ENCODE data around the gene LRRC14B. TPM values are rescaled to one million over a fixed set of nuclear protein-coding genes. Genes with fewer than 3 reads are reported as not detected.
"Not testable (repeated sequence)": the region's sequence is repeated elsewhere in the genome, so short reads cannot be mapped to it uniquely, and the experiment has no call there.

Gene LRRC14B
- total RNA-seq, 2 donors from 2014 or later, result not detected

DNA sequence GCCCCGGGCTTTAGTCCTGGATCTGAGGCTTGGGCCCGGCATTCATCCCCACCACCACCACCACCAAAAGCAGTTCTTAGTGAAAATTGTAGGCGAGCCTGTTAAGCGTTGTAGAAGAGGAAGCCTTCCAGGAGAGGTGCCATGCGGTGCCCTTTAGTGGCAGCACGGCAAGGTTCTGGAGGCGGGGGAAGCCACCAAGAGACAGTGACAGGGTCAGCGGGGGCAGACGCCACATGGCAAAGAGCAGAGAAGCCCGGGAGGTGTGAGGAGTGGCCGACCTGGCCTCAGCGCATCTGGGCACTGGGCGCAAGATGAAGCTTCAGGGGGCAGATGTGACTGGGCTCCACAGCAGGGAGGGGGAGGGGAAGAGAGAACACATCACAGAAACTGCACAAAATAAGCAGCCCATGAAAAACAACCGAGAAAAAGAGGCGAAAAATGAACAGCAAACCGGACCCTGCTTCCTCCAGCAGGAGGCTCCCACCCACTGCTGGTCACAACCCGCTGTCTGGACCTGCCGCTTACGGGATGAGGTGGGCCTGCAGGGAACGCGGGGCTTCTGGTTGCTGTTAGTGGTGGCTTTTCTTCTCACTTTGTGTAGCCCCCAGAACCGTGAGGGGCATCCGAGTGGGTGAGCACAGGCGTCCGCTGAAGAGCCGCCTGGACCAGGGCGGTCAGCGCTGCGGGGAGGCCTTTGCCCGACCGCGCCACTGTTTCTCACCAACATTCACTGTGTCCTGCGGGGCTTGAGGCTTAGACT is 4.3 kb downstream of the LRRC14B start:
- no peak overlapping the region for H3K27ac Mint-ChIP-seq
- TF ChIP-seq, protein P1, sequence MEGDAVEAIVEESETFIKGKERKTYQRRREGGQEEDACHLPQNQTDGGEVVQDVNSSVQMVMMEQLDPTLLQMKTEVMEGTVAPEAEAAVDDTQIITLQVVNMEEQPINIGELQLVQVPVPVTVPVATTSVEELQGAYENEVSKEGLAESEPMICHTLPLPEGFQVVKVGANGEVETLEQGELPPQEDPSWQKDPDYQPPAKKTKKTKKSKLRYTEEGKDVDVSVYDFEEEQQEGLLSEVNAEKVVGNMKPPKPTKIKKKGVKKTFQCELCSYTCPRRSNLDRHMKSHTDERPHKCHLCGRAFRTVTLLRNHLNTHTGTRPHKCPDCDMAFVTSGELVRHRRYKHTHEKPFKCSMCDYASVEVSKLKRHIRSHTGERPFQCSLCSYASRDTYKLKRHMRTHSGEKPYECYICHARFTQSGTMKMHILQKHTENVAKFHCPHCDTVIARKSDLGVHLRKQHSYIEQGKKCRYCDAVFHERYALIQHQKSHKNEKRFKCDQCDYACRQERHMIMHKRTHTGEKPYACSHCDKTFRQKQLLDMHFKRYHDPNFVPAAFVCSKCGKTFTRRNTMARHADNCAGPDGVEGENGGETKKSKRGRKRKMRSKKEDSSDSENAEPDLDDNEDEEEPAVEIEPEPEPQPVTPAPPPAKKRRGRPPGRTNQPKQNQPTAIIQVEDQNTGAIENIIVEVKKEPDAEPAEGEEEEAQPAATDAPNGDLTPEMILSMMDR (conservative IDR thresholded peaks at IDR 0.05), result peak; percentile 64
- no peak overlapping the region for H3K9ac ChIP-seq (ENCODE audit: extremely low read depth, low read length, poor library complexity, severe bottlenecking)
- H3K36me3 ChIP-seq (ENCODE audit: control insufficient read depth, insufficient read depth, low read length), result no peaks in the 10 kb centered on the region
- H3K9me3 Mint-ChIP-seq, result no peaks in the 10 kb centered on the region
- H3K36me3 Mint-ChIP-seq (ENCODE audit: low read depth), result peaks cover 2% of the 10 kb centered on the region
- no peak overlapping the region for H3K27ac ChIP-seq (ENCODE audit: low read depth, low read length)
- H3K4me1 Mint-ChIP-seq, result no peaks in the 10 kb centered on the region
- H3K9me3 ChIP-seq (ENCODE audit: control insufficient read depth, low read length), result no peaks in the 10 kb centered on the region
- DNase-seq, result no peak
- H3K4me1 ChIP-seq (ENCODE audit: control insufficient read depth, insufficient read depth, low read length), result no peaks in the 10 kb centered on the region
- H3K4me3 Mint-ChIP-seq, result no peak overlapping the region
- no peak overlapping the region for H3K4me3 ChIP-seq (ENCODE audit: low read length)
- H3K27me3 ChIP-seq (ENCODE audit: control insufficient read depth, insufficient read depth, low read length, poor library complexity, severe bottlenecking), result no peaks in the 10 kb centered on the region
- WGBS, 2 experiments (ENCODE audit: insufficient coverage in 1 of 2, insufficient read length in 1 of 2), result 85 to 87% methylated on average over 13 to 33 of the region's 33 CpGs
- H3K27me3 Mint-ChIP-seq (ENCODE audit: insufficient read depth), result no peaks in the 10 kb centered on the region

DNA sequence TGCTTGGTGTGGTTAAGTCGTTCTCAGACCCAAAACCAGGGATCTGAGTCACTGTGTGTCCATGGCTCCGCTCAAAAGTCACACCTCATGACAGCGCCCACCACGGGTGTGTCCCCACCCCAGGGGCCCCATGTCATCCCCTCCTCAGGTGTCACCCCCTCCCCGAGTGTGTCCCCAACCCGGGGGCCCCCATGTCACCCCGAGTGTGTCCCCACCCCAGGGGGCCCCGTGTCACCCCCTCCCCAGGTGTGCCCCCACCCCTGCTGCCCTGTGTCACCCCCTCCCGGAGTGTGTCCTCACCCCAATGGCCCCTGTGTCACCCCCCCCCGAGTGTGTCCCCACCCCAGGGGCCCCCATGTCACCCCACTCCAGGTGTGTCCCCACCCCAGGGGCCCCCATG is 5.1 kb downstream of the LRRC14B start:
- DNase-seq, result no peak
- no peaks in the 10 kb centered on the region for H3K9me3 ChIP-seq (ENCODE audit: control insufficient read depth, low read length)
- no peaks in the 10 kb centered on the region for H3K36me3 ChIP-seq (ENCODE audit: control insufficient read depth, insufficient read depth, low read length)
- no peak overlapping the region for H3K27ac Mint-ChIP-seq
- no peaks in the 10 kb centered on the region for H3K4me1 Mint-ChIP-seq
- no peaks in the 10 kb centered on the region for H3K9me3 Mint-ChIP-seq
- H3K9ac ChIP-seq (ENCODE audit: extremely low read depth, low read length, poor library complexity, severe bottlenecking), result no peak overlapping the region
- H3K27me3 ChIP-seq (ENCODE audit: control insufficient read depth, insufficient read depth, low read length, poor library complexity, severe bottlenecking), result no peaks in the 10 kb centered on the region
- H3K36me3 Mint-ChIP-seq (ENCODE audit: low read depth), result peaks cover 2% of the 10 kb centered on the region
- no peaks in the 10 kb centered on the region for H3K27me3 Mint-ChIP-seq (ENCODE audit: insufficient read depth)
- TF ChIP-seq, protein P1 (conservative IDR thresholded peaks at IDR 0.05), result no peak
- WGBS, 2 experiments (ENCODE audit: insufficient coverage in 1 of 2, insufficient read length in 1 of 2), result 93 to 100% methylated on average over 1 to 9 of the region's 10 CpGs
- no peak overlapping the region for H3K27ac ChIP-seq (ENCODE audit: low read depth, low read length)
- H3K4me3 ChIP-seq (ENCODE audit: low read length), result no peak overlapping the region
- no peaks in the 10 kb centered on the region for H3K4me1 ChIP-seq (ENCODE audit: control insufficient read depth, insufficient read depth, low read length)
- H3K4me3 Mint-ChIP-seq, result no peak overlapping the region

DNA sequence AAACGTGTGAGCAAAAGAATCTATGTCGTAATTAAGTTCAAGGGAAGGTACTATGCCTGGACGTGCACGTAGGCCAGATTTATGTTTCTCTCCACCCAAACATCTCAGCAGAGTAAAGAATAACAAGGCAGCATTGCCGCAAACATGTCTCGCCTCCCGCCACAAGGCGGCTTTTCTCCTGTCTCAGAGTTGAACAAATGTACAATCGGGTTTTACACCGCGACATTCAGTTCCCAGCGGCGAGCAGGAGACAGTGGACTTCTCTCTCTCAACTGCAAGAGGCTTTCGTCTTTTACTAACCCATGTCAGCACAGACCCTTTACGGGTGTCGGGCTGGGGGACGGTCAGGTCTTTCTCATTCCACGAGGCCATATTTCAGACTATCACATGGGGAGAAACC is 5.7 kb downstream of the LRRC14B start:
- not testable (repeated sequence) for H3K9me3 Mint-ChIP-seq; DNase-seq; H3K4me3 Mint-ChIP-seq; H3K4me1 Mint-ChIP-seq; H3K9ac ChIP-seq (ENCODE audit: extremely low read depth, low read length, poor library complexity, severe bottlenecking); H3K36me3 Mint-ChIP-seq (ENCODE audit: low read depth); H3K27me3 Mint-ChIP-seq (ENCODE audit: insufficient read depth); H3K36me3 ChIP-seq (ENCODE audit: control insufficient read depth, insufficient read depth, low read length); H3K27me3 ChIP-seq (ENCODE audit: control insufficient read depth, insufficient read depth, low read length, poor library complexity, severe bottlenecking); H3K4me3 ChIP-seq (ENCODE audit: low read length); H3K27ac ChIP-seq (ENCODE audit: low read depth, low read length); H3K27ac Mint-ChIP-seq; H3K9me3 ChIP-seq (ENCODE audit: control insufficient read depth, low read length); H3K4me1 ChIP-seq (ENCODE audit: control insufficient read depth, insufficient read depth, low read length)
- WGBS, 2 experiments (ENCODE audit: insufficient coverage in 1 of 2, insufficient read length in 1 of 2), result 73 to 82% methylated on average over 10 to 16 of the region's 18 CpGs
